ENCODE data around the gene DPH7.
"Not testable (repeated sequence)": the region's sequence is repeated elsewhere in the genome, so short reads cannot be mapped to it uniquely, and the experiment has no call there.

The DPH7 gene

DNA sequence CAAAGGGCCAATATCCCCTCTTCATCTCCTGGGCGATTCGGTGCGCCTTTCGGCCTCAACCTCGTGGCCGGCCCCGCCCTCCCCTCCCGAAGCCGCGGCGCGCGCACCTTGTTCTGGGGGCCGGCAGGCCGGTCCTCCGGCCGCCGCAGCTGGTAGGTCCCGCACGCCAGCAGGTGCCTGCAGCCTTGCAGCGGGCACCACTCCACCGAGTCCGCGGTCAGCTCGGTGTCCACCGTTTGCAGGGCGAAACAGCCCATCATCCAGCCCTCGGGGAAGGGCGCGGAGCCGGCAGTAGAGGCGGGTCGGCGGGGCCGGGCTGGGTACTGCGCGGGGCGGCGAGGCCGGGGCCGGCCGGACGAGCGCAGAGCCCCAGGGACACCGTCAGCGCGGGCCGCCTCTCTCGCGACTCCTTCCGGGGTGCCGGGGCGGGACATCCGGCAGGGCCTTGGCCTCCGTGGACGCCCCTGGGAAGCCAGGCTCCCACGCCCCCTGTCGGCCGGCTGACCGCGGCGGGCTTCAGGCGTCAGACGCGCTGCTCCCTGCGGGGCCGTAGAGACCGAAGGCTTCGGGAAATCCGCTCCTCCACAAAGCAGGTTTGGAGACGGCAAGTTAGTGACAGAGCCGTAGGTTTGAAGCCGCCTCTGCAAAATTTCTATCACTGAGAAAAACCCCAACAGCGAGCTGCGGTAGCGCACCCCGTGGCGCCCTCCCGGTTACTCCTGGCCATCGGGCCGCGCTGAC lies at the start of gene DPH7:
TSS of gene DPH7 (minus strand) at position 408 of the 741 bp plus-strand sequence. CDS start at position 260, 148 bp downstream.
- DNase-seq, result peak; percentile 91

DNA sequence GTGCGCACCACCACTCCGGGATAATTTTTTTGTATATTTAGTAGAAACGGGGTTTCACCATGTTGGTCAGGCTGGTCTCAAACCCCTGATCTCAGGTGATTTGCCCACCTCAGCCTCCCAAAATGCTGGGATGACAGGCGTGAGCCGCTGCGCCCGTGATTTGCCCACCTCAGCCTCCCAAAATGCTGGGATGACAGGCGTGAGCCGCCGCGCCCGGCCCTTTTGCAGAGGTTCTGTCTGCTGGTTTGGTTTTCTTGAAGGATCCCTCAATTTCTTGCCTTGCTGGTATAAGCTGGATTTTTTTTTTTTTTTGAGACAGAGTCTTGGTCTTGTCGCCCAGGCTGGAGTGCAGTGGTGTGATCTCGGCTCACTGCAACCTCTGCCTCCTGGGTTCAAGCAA lies 48.7 kb upstream of the DPH7 start:
- peak; percentile 2 for DNase-seq

DNA sequence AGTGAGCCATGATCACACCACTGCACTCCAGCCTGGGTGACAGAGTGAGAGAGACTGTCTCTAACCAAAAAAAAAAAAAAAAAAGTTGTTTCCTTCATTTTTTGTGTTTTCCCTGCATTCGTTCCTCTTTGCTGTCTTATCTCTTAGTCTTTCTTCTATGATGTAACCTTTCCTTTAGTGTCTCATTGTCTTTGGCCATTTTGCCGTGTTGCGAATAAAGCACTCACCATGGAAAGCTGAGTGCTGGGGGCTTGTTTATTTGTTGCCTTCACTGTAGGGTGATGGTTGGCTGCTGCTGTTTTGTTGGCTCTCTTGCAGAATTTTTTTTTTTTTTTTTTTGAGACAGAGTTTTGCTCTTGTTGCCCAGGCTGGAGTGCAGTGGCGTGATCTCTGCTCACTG lies 47.7 kb upstream of the DPH7 start:
- no peak for DNase-seq

DNA sequence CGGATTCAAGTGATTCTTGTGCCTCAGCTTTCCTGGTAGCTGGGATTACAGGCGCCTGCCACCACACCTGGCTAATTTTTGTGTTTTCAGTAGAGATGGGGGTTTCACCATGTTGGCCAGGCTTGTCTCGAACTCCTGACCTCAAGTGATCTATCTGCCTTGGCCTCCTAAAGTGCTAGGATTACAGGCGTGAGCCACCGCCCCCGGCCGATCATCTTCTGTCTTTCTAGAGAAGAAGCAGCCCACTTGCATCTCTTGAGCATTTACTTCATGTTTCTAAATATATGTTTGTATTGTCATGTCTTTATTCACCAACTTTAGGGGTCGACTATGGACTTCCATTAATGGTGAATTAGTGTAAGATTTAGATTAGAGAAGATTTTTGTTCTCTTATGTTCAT lies 43.5 kb upstream of the DPH7 start:
- DNase-seq, result not testable (repeated sequence)

DNA sequence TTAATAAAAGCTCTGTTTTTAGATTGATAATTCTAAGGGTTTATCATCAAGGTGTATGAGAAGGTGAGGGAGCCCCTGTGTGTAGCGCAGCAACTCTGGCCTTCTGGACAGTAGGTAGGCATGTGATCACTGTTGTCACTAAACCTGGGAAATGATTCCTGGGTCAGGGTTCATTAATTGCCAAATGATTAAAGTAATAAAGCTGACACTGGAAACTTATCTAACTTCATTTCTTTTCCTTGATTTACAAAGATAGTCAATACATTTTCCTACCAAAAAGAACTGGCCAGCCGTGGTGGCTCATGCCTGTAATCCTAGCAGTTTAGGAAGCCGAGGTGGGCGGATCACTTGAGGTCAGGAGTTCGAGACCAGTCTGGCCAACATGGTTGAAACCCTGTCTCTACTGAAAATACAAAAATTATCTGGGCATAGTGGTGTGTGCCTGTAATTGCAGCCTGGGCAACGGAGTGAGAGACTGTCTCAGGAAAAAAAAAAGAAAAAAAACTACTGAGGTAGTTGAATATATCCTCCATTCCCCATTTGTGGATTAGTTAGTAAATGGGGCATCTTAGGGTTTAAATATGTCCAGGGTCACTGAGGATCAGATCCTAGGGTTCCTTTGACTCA lies 42.5 kb upstream of the DPH7 start:
- no peak for DNase-seq

DNA sequence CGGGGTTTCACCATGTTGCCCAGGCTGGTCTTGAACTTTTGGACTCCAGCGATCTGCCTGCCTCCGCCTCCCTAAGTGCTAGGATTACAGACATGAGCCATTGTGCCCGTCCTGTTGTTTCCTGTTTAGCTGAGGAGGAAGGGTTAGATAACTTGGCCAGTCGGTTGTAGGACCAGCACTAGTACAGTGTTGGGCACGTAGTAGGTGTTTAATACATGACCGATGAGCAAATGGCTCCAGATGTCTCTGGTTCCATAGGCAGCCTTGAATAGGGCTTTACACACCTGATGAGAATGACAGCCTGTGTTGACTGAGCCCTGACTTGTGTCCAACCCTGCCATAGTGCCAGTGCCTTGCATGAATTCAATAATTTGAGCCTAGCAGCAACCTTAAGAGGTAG lies 41.9 kb upstream of the DPH7 start:
- DNase-seq, result no peak

DNA sequence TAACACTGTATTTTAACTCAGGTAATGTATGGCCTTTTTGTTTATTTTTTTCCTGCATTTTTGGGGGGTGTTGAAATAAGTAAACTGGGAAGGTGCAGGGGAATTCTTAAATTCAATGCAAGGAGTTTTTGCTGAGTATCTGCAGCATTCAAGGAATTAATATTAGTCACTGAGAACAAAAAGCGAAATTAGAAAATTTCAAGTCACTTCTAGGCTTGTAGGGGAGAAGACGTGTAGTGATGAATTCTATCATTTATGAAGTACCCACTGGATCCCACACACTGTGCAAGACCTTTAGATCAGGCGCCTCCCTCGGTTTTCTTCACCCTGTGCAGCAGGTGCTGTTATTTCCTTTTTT lies 41.3 kb upstream of the DPH7 start:
- no peak for DNase-seq

DNA sequence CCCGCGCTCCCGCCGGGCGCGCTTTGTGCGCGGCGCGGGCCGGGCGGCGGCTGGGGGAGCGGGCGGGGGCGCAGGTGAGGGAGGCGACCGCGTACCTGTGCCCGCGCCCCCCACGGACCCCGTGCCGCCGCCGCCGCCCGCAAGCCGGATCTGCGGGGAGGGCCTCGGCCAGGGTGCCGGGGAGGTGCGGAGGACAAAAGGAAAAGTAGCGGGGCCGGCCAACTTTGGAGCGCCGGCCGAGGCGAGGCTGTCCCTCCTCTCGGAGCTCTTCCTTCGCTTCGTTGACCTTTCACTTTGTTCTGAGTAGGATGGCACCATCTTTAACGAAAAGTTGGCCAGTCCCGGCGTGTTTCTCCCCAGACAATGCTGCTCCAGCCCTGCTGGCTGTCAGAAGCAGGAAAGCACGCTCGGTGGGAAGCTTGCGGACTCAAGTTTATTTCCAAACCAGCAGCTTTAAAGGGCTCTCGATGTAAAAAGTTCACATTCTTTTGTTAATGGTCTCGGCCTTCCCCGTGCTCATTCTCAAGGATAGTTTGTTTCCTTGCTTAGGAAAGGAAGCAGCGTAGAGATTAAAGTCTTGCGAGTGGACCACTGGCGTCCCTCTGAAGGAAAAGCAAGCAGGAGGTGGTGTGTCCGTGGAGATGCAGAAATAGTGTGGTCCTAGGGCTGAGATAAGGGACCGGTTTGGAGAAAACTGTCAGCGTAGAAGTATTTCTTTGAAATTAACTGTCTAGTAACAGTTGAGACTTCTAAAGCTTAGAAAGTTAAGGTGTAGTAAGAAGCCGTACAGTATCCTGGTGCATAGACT lies 40.7 kb upstream of the DPH7 start:
- no peak for DNase-seq

DNA sequence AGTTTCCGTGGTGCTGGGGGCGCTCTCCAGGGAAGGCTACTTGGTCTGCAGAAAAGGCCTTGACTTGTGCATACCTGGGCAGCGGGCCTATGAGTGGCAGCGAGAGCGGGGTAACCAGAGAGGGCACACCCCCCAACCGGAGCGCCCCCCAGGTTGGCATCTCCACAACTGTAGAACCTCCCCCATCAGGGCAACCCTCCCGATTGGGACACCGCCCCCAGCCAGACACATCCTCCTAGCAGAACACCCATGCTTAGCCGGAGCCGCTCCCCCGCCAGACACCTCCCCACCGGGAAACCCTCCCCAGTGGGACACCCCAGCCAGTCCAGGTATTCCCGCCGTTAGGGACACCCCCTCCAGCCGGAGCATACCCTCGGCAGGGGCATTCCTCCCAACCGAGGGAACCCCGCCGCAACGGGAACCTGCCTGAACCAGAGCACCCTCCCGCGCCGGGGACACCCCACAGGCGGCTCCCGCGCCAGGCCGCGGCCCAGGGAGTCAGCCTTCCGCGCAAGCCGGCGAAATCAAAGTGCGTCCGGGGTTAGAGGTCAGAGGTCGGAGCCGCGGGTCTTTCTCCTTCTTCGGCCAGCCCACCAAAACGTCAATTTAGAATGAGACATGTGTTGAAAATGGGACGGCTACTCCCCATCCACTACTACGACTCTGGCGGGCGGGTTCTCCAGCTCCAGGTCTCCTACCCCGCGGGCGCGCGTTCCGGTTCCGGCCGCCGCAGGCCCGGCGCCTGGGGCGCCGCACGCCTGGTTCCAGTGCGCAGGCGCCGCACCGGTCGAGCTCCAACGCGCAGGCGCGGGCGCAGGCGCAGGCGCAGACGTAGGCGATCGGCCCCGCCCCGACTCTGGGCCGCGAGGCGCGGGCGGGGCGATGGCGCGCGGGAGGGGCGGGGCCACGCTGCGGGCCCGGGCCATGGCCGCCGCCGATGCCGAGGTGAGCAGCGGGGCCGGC lies 39.7 kb upstream of the DPH7 start, which contains the start of gene EHMT1:
TSS of gene EHMT1 (plus strand) at position 901 of the 963 bp plus-strand sequence. CDS start at position 925, 24 bp downstream.
- peak; percentile 87 for DNase-seq

DNA sequence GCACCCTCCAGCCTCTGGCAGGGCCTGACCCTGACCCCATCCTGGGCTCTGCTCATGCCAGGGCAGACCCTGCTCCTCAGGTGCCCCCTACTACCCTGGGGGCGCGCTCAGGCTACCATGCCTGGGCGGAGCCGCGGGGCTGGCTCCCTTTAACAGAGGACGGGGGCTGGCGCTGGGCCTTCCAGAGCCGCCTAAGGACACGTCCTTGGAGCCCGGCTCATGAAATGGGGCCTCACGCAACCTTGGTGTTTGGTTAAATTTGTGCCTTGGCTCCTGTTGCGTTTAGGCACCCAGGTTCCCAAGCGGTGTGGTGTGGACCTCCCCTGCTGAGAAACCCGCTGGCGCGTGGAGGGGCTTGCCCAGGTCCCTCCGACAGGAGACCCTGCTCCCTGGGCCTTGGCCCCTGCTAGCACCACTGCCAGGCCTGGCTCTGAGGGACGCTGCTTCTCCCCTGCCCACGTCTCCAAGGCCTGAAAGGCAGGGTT lies 36.7 kb upstream of the DPH7 start:
- DNase-seq, result no peak

DNA sequence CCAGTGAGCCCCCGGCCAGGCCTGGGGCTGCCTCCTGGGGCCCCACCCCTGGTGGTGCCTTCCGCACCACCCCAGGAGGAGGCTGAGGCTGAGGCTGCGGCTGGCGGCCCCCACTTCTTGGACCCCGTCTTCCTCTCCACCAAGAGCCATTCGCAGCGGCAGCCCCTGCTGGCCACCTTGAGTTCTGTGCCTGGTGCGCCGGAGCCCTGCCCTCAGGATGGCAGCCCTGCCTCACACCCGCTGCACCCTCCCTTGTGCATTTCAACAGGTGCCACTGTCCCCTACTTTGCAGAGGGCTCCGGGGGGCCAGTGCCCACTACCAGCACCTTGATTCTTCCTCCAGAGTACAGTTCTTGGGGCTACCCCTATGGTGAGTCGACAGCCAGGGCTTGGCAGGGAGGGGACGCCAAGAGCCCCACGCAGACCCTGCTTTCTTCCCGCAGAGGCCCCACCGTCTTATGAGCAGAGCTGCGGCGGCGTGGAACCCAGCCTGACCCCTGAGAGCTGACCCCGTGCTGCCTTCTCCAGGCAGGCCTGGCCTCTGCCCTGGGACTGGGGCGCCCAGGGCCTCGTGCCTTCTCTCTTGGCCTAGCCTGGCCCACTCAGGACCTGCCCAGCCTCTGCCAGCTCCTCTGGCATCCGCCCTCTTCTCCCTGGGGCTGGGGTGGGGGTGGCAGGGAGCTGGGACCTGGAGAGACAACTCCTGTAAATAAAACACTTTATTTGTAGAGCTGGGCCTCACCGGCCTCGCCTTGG lies 36.1 kb upstream of the DPH7 start:
- no peak for DNase-seq

DNA sequence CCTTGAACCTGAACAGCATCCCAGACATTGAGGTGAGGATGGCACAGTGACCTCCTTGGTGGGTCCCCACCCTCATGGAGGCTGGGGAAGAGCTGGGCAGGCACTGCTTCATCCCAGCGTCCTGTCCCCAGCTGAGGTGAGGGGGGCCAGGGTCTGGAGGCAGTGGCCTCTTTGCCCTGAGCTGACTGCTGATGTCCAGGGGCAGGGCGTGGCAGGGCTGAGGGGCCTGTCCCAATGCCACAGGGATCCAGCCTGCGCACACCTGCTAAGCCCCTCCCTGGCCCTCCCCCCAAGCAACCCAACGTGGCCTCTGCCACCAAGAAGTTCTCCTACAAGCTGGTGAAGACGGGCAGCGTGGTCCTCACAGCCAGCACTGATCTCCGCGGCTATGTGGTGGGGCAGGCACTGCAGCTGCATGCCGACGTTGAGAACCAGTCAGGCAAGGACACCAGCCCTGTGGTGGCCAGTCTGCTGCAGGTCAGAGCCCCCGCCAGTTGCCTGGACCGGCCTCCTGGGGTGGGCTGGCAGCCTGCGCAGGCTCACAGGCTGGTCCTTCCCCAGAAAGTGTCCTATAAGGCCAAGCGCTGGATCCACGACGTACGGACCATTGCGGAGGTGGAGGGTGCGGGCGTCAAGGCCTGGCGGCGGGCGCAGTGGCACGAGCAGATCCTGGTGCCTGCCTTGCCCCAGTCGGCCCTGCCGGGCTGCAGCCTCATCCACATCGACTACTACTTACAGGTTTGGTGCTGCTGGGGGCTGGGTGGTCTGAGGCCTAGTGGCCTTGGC lies 35.2 kb upstream of the DPH7 start:
- no peak for DNase-seq

DNA sequence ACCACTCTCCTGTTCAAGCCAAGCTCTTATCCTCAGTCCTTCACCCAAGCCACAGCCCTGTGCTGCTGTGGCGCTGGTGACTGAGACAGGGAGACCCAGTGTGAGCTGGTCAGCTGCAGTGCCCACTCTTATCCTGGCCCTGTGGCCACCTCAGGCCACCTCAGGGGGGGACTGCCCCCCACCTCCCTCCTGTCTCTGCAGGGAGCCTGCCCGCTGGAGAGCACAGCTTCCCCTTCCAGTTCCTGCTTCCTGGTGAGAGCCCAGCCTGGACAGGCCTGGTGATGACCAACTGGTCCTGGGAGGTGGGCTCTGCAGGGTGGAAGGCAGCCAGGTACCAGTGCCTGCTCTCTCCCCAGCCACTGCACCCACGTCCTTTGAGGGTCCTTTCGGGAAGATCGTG lies 34.5 kb upstream of the DPH7 start:
- DNase-seq, result no peak

DNA sequence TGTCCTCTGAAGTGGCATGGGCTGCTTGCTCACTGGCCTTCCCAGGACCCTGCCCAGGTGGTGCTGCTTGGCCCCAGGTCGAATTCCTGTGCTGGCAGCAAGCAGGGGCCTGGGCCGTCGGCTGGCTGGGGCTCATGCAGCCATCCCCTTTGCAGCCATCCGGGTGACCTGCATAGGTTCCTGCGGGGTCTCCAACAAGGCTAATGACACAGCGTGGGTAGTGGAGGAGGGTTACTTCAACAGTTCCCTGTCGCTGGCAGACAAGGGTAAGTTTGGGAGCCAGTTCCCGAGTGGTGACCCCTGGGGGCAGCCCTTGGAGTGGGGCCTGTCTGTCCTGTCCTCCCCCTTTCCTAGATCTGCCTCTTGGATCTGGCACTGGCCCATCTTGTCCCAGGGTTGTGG lies 34.0 kb upstream of the DPH7 start:
- DNase-seq, result no peak

DNA sequence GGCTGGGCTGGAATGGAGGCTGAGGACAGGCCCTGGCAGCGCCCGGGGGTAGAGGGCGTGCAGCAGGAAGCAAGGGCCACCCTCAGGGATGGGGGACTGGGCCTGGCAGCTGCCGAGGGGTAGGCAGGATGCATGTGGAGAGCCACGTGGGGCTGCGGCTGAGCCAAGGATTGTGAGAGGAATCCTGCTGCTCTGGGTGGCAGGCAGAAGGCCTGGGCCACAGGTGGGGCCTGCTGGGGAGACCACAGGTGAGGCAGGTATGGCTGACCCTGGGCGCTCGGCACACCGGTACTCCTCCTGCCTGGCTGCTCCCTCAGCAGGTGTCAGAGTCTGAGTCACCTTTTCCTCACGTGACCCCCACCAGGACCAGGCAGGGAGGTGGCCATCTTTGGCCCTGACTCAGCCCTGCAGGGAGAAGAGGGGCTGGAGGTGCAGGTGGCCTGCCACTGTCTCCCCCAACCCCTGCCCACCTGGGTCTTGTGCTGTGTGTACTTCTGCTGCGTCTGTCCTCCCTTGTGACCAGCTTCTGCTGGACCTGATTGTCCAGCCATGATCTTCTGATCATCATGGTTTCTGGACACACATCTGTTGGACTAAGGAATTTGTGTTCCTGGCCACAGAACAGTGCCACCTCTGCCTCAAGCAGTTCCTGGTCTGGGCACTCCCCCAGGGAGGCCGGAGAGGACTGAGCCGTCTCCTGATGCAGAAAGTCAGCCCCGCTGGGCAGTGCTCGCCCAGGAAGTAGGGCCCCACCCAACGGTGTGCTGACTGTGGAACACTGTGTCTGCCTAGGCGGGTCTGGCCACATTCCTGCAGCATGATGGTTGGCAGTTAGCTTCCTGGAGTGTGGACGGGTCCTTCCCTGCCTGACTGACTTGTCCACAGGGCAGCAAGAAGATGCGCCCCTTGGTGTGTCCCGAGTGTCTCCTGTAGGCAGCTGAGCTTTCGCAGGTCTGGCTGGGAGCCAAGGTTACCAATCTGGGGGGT lies 33.2 kb upstream of the DPH7 start:
- no peak for DNase-seq

DNA sequence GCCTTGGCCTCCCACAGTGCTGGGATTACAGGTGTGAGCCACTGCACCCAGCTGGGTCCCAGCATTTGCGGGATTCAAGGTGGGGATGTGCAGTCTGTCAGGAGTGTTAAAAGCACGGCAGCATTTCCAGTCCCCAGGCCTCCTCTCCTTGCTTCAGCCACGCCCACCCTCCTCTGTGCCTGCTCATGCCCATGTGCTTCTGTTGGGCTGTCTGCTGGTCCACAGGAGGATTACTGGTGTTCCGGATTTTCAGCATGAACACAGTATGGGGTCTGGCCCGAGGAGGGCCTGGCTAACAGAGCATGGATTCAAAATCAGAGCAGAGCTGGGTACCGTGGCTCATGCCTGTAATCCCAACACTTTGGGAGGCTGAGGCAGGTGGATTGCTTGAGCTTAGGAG lies 32.2 kb upstream of the DPH7 start:
- DNase-seq, result no peak

DNA sequence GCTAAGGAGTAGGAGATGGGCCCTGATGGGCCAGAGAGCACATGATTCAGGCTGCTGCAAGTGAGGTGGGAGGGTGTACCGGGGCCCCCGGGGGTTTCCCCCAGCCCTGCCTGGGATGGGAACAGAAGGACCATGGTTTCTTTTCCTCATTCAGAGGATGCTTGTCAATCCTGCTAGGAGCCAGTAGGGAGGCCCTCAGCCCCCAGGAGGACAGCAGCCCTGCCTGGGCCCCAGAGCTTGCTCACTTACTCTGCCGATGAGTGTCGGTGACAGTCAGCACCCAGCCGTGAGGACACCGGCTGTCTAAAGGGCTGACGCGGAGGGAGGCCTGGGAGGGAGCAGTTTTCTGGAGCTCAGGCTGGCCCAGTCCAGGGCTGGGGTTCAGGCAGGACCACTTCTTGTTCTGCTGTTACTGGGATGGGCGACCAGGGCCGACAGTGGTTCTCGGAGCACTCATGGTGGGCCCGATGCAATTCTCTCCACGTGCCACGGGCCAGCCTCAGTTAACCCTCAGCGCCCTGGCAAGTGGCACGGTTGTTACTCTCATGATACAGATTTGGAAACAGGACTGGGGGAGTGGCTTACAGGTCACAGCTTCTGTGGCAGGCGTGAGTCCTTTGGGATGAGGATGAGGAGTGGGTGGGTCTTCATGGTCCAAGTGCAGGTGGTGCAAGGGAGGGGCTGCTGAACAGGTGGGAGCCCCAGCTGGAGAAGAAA lies 28.6 kb upstream of the DPH7 start:
- no peak for DNase-seq

DNA sequence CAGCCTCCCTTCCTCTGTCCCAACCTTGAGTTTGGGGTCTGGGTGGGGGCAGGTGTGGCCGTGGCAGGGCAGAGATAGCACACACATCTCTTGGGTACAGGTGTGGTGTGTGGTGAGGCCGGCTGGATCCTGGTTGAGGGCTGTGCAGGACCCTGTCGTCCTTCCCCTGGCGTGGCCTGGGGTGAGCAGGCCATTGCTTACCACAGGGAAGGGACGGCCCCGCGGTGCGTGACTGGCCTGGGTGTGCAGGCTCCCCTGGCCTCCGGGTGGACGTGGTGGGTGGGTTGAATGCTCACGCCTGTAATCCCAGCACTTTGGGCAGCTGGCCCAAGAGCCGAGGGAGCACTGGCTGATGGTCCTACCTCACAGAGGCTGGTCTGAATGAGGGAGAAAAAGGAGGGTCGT lies 28.0 kb upstream of the DPH7 start:
- no peak for DNase-seq
